Endothelial cell of umbilical vein (primary cell): Measurements from ENCODE around the gene GABRA4.

ENCODE experiments used
- CTCF ChIP-seq, 2 donors: IDR thresholded peaks; 1 replicate in 1 of 2; 2 replicates in 1 of 2; pipeline ENCODE4 v1.5.1; 2011; ENCODE audit warnings: low read length in 2 of 2, mild to moderate bottlenecking in 2 of 2, moderate library complexity in 2 of 2, control low read depth in 1 of 2, inconsistent platforms in 1 of 2, low read depth in 1 of 2; ENCODE audit not compliant: insufficient read depth in 1 of 2; ENCODE audit errors: extremely low read depth in 1 of 2
- EZH2 ChIP-seq: IDR thresholded peaks from 2 replicates; pipeline ENCODE4 v1.6.1; 2012; ENCODE audit warnings: borderline replicate concordance, low read depth, mild to moderate bottlenecking, moderate library complexity, low read length, inconsistent platforms; ENCODE audit not compliant: severe bottlenecking
- FOS ChIP-seq: IDR thresholded peaks from 2 replicates; pipeline ENCODE4 v1.6.1; 2011; ENCODE audit warnings: mild to moderate bottlenecking, low read length, moderate library complexity, borderline replicate concordance; ENCODE audit not compliant: insufficient read depth
- JUN ChIP-seq: IDR thresholded peaks from 2 replicates; pipeline ENCODE4 v1.6.1; 2011; ENCODE audit warnings: borderline replicate concordance, low read depth; ENCODE audit not compliant: insufficient read length, insufficient read depth
- MAX ChIP-seq: IDR thresholded peaks from 2 replicates; pipeline ENCODE4 v1.6.1; 2011; ENCODE audit not compliant: insufficient read depth, insufficient read length
- MYC ChIP-seq: IDR thresholded peaks from one replicate; pipeline ENCODE4 v1.6.1; 2011; ENCODE audit warnings: mild to moderate bottlenecking, low read depth, low read length
- POLR2A ChIP-seq: IDR thresholded peaks from 2 replicates; pipeline ENCODE4 v1.6.1; 2012; ENCODE audit warnings: low read depth, mild to moderate bottlenecking, control low read depth, low read length
- POLR2AphosphoS5 ChIP-seq: IDR thresholded peaks from 2 replicates; pipeline ENCODE4 v1.6.1; 2012; ENCODE audit warnings: low read depth, mild to moderate bottlenecking, control low read depth, low read length, moderate library complexity; ENCODE audit not compliant: insufficient read depth

GRCh38 chr4:46974891-46975543 is 18.4 kb downstream of the GABRA4 start:
- TF ChIP-seq CTCF (IDR thresholded peaks at IDR 0.05; ENCODE audit: extremely low read depth in 1 of 2, insufficient read depth in 1 of 2, low read depth in 1 of 2, low read length in 2 of 2) (no peak), POLR2AphosphoS5 (no peak), EZH2 (no peak), MAX (no peak), POLR2A (no peak), MYC (no peak), JUN (no peak), FOS (no peak)
